SK-N-SH (cell line): Measurements from ENCODE around the gene ARHGAP10. TPM values are rescaled to one million over a fixed set of nuclear protein-coding genes. Genes with fewer than 3 reads are reported as not detected.

Source experiments
- CTCF ChIA-PET: fragments of 300-600, 350-600 bp; formaldehyde crosslinking; extraction: SDS; loops from one replicate; lab custom pipeline; 2021; lab: Yijun Ruan, JAX
- POLR2A ChIA-PET: fragments of 350-600 bp; sonication (Branson Sonifier 250); formaldehyde crosslinking; extraction: SDS; loops from one replicate; lab custom pipeline; 2020; ENCODE audit warnings: antibody characterized with exemption, inconsistent platforms; lab: Yijun Ruan, JAX
- DNase-seq: peaks from one replicate; pipeline ENCODE4 v3.0.0; 2012
- H2AFZ ChIP-seq: fragments of 200-600 bp; sonication (generic); 2 replicates; pipeline ENCODE4 v1.8.1; 2016; ENCODE audit warnings: antibody characterized with exemption, mild to moderate bottlenecking, low read depth
- H3F3A ChIP-seq: fragments of 200-600 bp; sonication (generic); replicated peaks from 2 replicates; pipeline ENCODE3; 2016; ENCODE audit warnings: antibody characterized with exemption, mild to moderate bottlenecking; ENCODE audit not compliant: insufficient read depth
- H3K27ac ChIP-seq, 2 experiments: fragments of 200-500 bp in 1 of 2; fragments of 200-600 bp in 1 of 2; sonication (Bioruptor generic) in 1 of 2; sonication (generic), shearing (Covaris generic) in 1 of 2; 2 replicates each; pipeline versions ENCODE4 v1.5.1 to v1.6.1; 2014 to 2016; ENCODE audit warnings: low read depth in 2 of 2, inconsistent platforms in 1 of 2, low read length in 1 of 2, mild to moderate bottlenecking in 1 of 2, mixed read lengths in 1 of 2
- H3K27me3 ChIP-seq: fragments of 200-600 bp; sonication (generic), shearing (Covaris generic); 2 replicates; pipeline ENCODE4 v1.6.1; 2016; ENCODE audit warnings: mixed run types; ENCODE audit not compliant: insufficient read depth
- H3K36me3 ChIP-seq, 2 experiments: fragments of 200-500 bp in 1 of 2; fragments of 200-600 bp in 1 of 2; sonication (Bioruptor generic) in 1 of 2; sonication (generic) in 1 of 2; replicated peaks in 1 of 2; 2 replicates each; pipeline versions ENCODE3 to v1.5.1; 2014 to 2016; ENCODE audit warnings: low read length in 1 of 2, mild to moderate bottlenecking in 1 of 2; ENCODE audit not compliant: insufficient read depth in 2 of 2, control insufficient read depth in 1 of 2
- H3K4me1 ChIP-seq, 2 experiments: fragments of 200-500 bp in 1 of 2; fragments of 200-600 bp in 1 of 2; sonication (Bioruptor generic) in 1 of 2; sonication (generic), shearing (Covaris generic) in 1 of 2; 2 replicates each; pipeline versions ENCODE4 v1.5.1 to v1.6.1; 2014 to 2016; ENCODE audit warnings: low read depth in 1 of 2, low read length in 1 of 2, mixed run types in 1 of 2; ENCODE audit not compliant: insufficient read depth in 2 of 2, control insufficient read depth in 1 of 2
- H3K4me2 ChIP-seq: fragments of 200-600 bp; sonication (generic), shearing (Covaris generic); 2 replicates; pipeline ENCODE4 v1.6.1; 2017; ENCODE audit warnings: mixed run types
- H3K4me3 ChIP-seq, 2 experiments: fragments of 200-500 bp in 1 of 2; fragments of 200-600 bp in 1 of 2; sonication (Bioruptor generic) in 1 of 2; sonication (generic), shearing (Covaris generic) in 1 of 2; 2 replicates each; pipeline versions ENCODE4 v1.5.1 to v1.8.1; 2014 to 2016; ENCODE audit warnings: low read depth in 2 of 2, inconsistent platforms in 1 of 2, low read length in 1 of 2, mild to moderate bottlenecking in 1 of 2, mixed read lengths in 1 of 2, moderate library complexity in 1 of 2
- H3K79me2 ChIP-seq: fragments of 200-600 bp; sonication (generic); 2 replicates; pipeline ENCODE4 v1.8.1; 2017; ENCODE audit warnings: mild to moderate bottlenecking; ENCODE audit not compliant: insufficient read depth
- H3K9ac ChIP-seq: fragments of 200-600 bp; sonication (generic); 2 replicates; pipeline ENCODE4 v1.6.1; 2017; ENCODE audit warnings: mixed run types
- H3K9me2 ChIP-seq: fragments of 200-600 bp; sonication (generic); 2 replicates; pipeline ENCODE4 v1.6.1; 2017; ENCODE audit warnings: mixed run types
- H3K9me3 ChIP-seq: fragments of 200-600 bp; sonication (generic); 2 replicates; pipeline ENCODE4 v1.6.1; 2017; ENCODE audit warnings: mixed run types, mild to moderate bottlenecking, moderate library complexity
- H4K20me1 ChIP-seq: fragments of 200-600 bp; sonication (generic); 2 replicates; pipeline ENCODE4 v1.6.1; 2017; ENCODE audit warnings: mild to moderate bottlenecking, mixed run types; ENCODE audit not compliant: insufficient read depth
- CHD2 ChIP-seq: fragments of 150-350 bp; IDR thresholded peaks from 2 replicates; pipeline ENCODE4 v1.6.1; 2018; ENCODE audit warnings: low read length; ENCODE audit not compliant: partially characterized antibody
- FOSL2 ChIP-seq: IDR thresholded peaks from 2 replicates; pipeline ENCODE4 v1.4.0; 2012; ENCODE audit warnings: low read depth, mild to moderate bottlenecking, moderate library complexity, borderline replicate concordance
- FOXJ3 ChIP-seq: sonication (generic); formaldehyde crosslinking; IDR thresholded peaks from 2 replicates; pipeline ENCODE4 v1.5.1; 2020; ENCODE audit warnings: mild to moderate bottlenecking, missing genetic modification reagents
- FOXM1 ChIP-seq: IDR thresholded peaks from 2 replicates; pipeline ENCODE4 v1.4.0; 2012; ENCODE audit warnings: low read depth, mild to moderate bottlenecking
- GABPA ChIP-seq: IDR thresholded peaks from 2 replicates; pipeline ENCODE4 v1.4.0; 2012; ENCODE audit warnings: low read depth, mild to moderate bottlenecking
- MXI1 ChIP-seq: IDR thresholded peaks from 2 replicates; pipeline ENCODE4 v1.6.1; 2012; ENCODE audit warnings: mild to moderate bottlenecking, low read depth, low read length, improper control_type of control experiment
- NRF1 ChIP-seq: IDR thresholded peaks from 2 replicates; pipeline ENCODE4 v1.6.1; 2012; ENCODE audit warnings: low read depth, mild to moderate bottlenecking, low read length
- RAD21 ChIP-seq: IDR thresholded peaks from 2 replicates; pipeline ENCODE4 v1.6.1; 2012; ENCODE audit warnings: mild to moderate bottlenecking, low read length
- TEAD4 ChIP-seq: IDR thresholded peaks from 2 replicates; pipeline ENCODE4 v1.4.0; 2012; ENCODE audit warnings: mild to moderate bottlenecking, borderline replicate concordance; ENCODE audit not compliant: insufficient read depth
- YY1 ChIP-seq: IDR thresholded peaks from 2 replicates; pipeline ENCODE4 v1.4.0; 2012; ENCODE audit warnings: low read depth, mild to moderate bottlenecking
- WGBS: methylation state at CpG from one replicate; pipeline ENCODE4 v1.1.6; 2017; ENCODE audit warnings: low lambda C conversion rate; 5-methylcytosine and 5-hydroxymethylcytosine counted together
- polyA plus RNA-seq, 3 experiments: library from polyadenylated mRNA; depleted of rRNA; stranded (reverse); fragments of >200 nt; gene quantifications; 2 replicates each; pipeline ENCODE4 v1.2.3, GENCODE V29; 2012
- TF ChIP-seq, protein P1 (sequence below): fragments of 150-350 bp; IDR thresholded peaks from 2 replicates; pipeline ENCODE4 v1.6.1; 2017; ENCODE audit warnings: antibody characterized with exemption, low read length, low read depth, borderline replicate concordance
- TF ChIP-seq, protein P2 (sequence below): fragments of 200-600 bp; sonication (generic); IDR thresholded peaks from 2 replicates; pipeline ENCODE4 v1.6.1; 2017; ENCODE audit warnings: antibody characterized with exemption, mild to moderate bottlenecking, moderate library complexity
- TF ChIP-seq, protein P3 (sequence below): IDR thresholded peaks from 2 replicates; pipeline ENCODE4 v1.4.0; 2012; ENCODE audit warnings: low read depth, borderline replicate concordance

Gene ARHGAP10
- polyA plus RNA-seq, 1 of the 3 experiments (the other 2 are of a cell fraction) = 15.1 TPM

DNA sequence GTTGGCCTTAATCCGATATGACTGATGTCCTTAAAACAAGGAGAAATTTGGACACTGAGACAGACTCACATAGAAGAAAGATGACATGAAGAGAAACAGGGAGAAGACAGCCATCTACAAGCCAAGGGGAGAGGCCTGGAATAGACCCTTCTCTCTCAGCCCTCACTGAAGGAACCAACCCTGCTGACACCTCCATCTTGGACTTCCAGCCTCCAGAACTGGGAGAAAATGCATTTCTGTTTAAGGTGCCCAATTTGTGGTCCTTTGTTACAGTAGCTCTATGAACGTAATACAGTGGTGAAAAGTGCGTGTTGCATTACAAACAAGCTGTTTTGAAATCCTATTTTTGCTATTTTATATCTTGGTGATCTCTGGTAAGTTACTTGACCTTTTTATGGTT, 343.6 kb downstream of the ARHGAP10 start (continued):
- TF ChIP-seq, protein P1, sequence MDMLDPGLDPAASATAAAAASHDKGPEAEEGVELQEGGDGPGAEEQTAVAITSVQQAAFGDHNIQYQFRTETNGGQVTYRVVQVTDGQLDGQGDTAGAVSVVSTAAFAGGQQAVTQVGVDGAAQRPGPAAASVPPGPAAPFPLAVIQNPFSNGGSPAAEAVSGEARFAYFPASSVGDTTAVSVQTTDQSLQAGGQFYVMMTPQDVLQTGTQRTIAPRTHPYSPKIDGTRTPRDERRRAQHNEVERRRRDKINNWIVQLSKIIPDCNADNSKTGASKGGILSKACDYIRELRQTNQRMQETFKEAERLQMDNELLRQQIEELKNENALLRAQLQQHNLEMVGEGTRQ = no peak
- TF ChIP-seq RAD21 (no peak), NRF1 (no peak)

DNA sequence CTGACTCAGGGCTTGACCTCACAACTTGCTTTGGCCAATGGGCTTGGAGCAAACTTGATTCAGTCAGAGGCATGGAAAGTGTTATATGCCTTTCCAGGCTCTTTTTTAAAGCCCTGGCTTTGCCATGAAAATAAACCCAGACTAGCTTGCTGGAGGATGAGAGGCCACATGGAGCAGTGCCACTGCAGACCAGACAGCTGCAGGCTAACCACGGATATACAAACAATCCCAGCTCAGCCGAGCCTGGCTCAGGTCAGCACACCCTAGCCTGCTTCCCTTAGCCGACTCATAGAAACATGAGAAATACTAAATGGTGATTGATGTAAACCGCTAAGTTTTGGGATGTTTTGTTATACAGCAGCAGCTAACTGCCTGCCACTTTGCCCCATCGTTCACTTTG, 345.1 kb downstream of the ARHGAP10 start:
- Histone ChIP-seq H3K4me1 (peaks cover 0 to 16% of the 10 kb centered on the region in 2 experiments; a peak in 2 of 4 replicates), H2AFZ (no peak overlapping the region), H3K4me2 (no peak overlapping the region), H3K27ac (no peak overlapping the region), H3K27me3 (no peaks in the 10 kb centered on the region), H3K9me2 (no peaks in the 10 kb centered on the region)
- WGBS = 93% methylated on average over 2 of the region's 5 CpGs
- CTCF ChIA-PET = interaction anchor here (1.9 kb wide), 1 partner anchor 9 kb away, joined by 6 read pairs; no protein-coding TSS in a partner anchor
- TF ChIP-seq FOXJ3 (CRISPR knock-in tag) (no peak), MXI1 (no peak), FOXM1 (no peak), RAD21 (no peak), GABPA (no peak), FOSL2 (no peak), YY1 (no peak), CHD2 (no peak), TEAD4 (no peak)
- TF ChIP-seq, protein P2, sequence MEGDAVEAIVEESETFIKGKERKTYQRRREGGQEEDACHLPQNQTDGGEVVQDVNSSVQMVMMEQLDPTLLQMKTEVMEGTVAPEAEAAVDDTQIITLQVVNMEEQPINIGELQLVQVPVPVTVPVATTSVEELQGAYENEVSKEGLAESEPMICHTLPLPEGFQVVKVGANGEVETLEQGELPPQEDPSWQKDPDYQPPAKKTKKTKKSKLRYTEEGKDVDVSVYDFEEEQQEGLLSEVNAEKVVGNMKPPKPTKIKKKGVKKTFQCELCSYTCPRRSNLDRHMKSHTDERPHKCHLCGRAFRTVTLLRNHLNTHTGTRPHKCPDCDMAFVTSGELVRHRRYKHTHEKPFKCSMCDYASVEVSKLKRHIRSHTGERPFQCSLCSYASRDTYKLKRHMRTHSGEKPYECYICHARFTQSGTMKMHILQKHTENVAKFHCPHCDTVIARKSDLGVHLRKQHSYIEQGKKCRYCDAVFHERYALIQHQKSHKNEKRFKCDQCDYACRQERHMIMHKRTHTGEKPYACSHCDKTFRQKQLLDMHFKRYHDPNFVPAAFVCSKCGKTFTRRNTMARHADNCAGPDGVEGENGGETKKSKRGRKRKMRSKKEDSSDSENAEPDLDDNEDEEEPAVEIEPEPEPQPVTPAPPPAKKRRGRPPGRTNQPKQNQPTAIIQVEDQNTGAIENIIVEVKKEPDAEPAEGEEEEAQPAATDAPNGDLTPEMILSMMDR = no peak
- TF ChIP-seq, protein P3, sequence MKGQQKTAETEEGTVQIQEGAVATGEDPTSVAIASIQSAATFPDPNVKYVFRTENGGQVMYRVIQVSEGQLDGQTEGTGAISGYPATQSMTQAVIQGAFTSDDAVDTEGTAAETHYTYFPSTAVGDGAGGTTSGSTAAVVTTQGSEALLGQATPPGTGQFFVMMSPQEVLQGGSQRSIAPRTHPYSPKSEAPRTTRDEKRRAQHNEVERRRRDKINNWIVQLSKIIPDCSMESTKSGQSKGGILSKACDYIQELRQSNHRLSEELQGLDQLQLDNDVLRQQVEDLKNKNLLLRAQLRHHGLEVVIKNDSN = no peak
- TF ChIP-seq, all 33 proteins: peak for 0
- POLR2A ChIA-PET = no interaction called here
- H3K79me2 ChIP-seq = no peaks in the 10 kb centered on the region
- H4K20me1 ChIP-seq = no peaks in the 10 kb centered on the region
- H3F3A ChIP-seq = no peaks in the 10 kb centered on the region
- no peak for DNase-seq
- no peak overlapping the region for H3K9ac ChIP-seq
- H3K36me3 ChIP-seq = peaks cover 16 to 21% of the 10 kb centered on the region in 2 experiments
- H3K4me3 ChIP-seq = no peak overlapping the region
- no peaks in the 10 kb centered on the region for H3K9me3 ChIP-seq
